HEK293T (cell line): Measurements from ENCODE around the gene CDH13.

Experiments used
- CTCF ChIA-PET: fragments of 350-600 bp; formaldehyde crosslinking; extraction: SDS; loops from one replicate; lab custom pipeline; 2021; ENCODE audit warnings: antibody characterized with exemption, inconsistent platforms; lab: Yijun Ruan, JAX
- POLR2A ChIA-PET: fragments of 350-600 bp; formaldehyde crosslinking; extraction: SDS; loops from one replicate; lab custom pipeline; 2020; ENCODE audit warnings: antibody characterized with exemption, inconsistent platforms; lab: Yijun Ruan, JAX
- DNase-seq: peaks from one replicate; pipeline ENCODE4 v3.0.0; 2012; ENCODE audit warnings: mixed read lengths; ENCODE audit errors: extremely low spot score
- ARNT ChIP-seq: fragments of 450-650 bp; IDR thresholded peaks from 2 replicates; pipeline ENCODE4 v1.6.1; 2017; ENCODE audit warnings: mild to moderate bottlenecking
- BHLHE40 ChIP-seq: fragments of 450-650 bp; IDR thresholded peaks from 2 replicates; pipeline ENCODE4 v1.6.1; 2016; ENCODE audit warnings: mild to moderate bottlenecking, moderate library complexity, borderline replicate concordance
- CTBP1 ChIP-seq: fragments of 450-650 bp; IDR thresholded peaks from 2 replicates; pipeline ENCODE4 v1.6.1; 2016; ENCODE audit warnings: borderline replicate concordance
- ELF4 ChIP-seq: fragments of 450-650 bp; IDR thresholded peaks from 2 replicates; pipeline ENCODE4 v1.6.1; 2017; ENCODE audit warnings: antibody characterized with exemption
- FOXA1 ChIP-seq: fragments of 450-650 bp; IDR thresholded peaks from 2 replicates; pipeline ENCODE4 v1.6.1; 2016; ENCODE audit warnings: mild to moderate bottlenecking
- FOXK2 ChIP-seq: fragments of 450-650 bp; IDR thresholded peaks from 2 replicates; pipeline ENCODE4 v1.6.1; 2016; ENCODE audit warnings: mild to moderate bottlenecking
- FOXM1 ChIP-seq: fragments of 450-650 bp; IDR thresholded peaks from 2 replicates; pipeline ENCODE4 v1.6.1; 2017; ENCODE audit warnings: mild to moderate bottlenecking, borderline replicate concordance
- HDGF ChIP-seq: fragments of 450-650 bp; IDR thresholded peaks from 2 replicates; pipeline ENCODE4 v1.6.1; 2017; ENCODE audit warnings: antibody characterized with exemption, borderline replicate concordance
- L3MBTL2 ChIP-seq: fragments of 450-650 bp; conservative IDR thresholded peaks from 2 replicates; pipeline ENCODE4 v1.6.1; 2016; ENCODE audit warnings: mild to moderate bottlenecking
- LEF1 ChIP-seq: fragments of 450-650 bp; IDR thresholded peaks from 2 replicates; pipeline ENCODE4 v1.6.1; 2017; ENCODE audit warnings: mild to moderate bottlenecking, borderline replicate concordance
- NFRKB ChIP-seq: fragments of 450-650 bp; IDR thresholded peaks from 2 replicates; pipeline ENCODE4 v1.6.1; 2016; ENCODE audit warnings: mild to moderate bottlenecking, moderate library complexity
- PKNOX1 ChIP-seq: fragments of 450-650 bp; IDR thresholded peaks from 2 replicates; pipeline ENCODE4 v1.6.1; 2016
- SP1 ChIP-seq: fragments of 450-650 bp; IDR thresholded peaks from 2 replicates; pipeline ENCODE4 v1.6.1; 2017
- SUZ12 ChIP-seq: fragments of 450-650 bp; IDR thresholded peaks from 2 replicates; pipeline ENCODE4 v1.6.1; 2016; ENCODE audit warnings: mild to moderate bottlenecking
- TARDBP ChIP-seq: fragments of 450-650 bp; IDR thresholded peaks from 2 replicates; pipeline ENCODE4 v1.6.1; 2016
- ZNF384 ChIP-seq: fragments of 450-650 bp; IDR thresholded peaks from 2 replicates; pipeline ENCODE4 v1.6.1; 2016

The CDH13 gene

GRCh38 chr16:82949016-82949415, 322.2 kb downstream of the CDH13 start:
- CTCF ChIA-PET = no interaction called here
- DNase-seq = no peak
- TF ChIP-seq ARNT (no peak), FOXM1 (no peak), NFRKB (no peak), ELF4 (no peak), SP1 (no peak), ZNF384 (no peak), LEF1 (no peak), TARDBP (no peak), HDGF (no peak), L3MBTL2 (no peak)
- POLR2A ChIA-PET = no interaction called here

GRCh38 chr16:82953517-82953916, 326.7 kb downstream of the CDH13 start:
- ChIA-PET POLR2A (no interaction called here), CTCF (no interaction called here)
- TF ChIP-seq HDGF (no peak), SP1 (no peak), FOXA1 (no peak), CTBP1 (no peak), ARNT (no peak), ELF4 (no peak), NFRKB (no peak), ZNF384 (no peak), LEF1 (no peak), SUZ12 (no peak), FOXM1 (no peak), L3MBTL2 (no peak)
- DNase-seq = no peak

- no peak for TF ChIP-seq CTBP1
- TF ChIP-seq FOXM1 = no peak
- TF ChIP-seq L3MBTL2 = no peak
- no peak for TF ChIP-seq SUZ12
- TF ChIP-seq TARDBP = no peak
- no peak for TF ChIP-seq ARNT
- no peak for TF ChIP-seq LEF1
- TF ChIP-seq HDGF = no peak
- TF ChIP-seq FOXA1 = no peak
- TF ChIP-seq NFRKB = no peak
- TF ChIP-seq SP1 = no peak
- TF ChIP-seq FOXK2 = no peak
- TF ChIP-seq ZNF384 = no peak
- TF ChIP-seq PKNOX1 = no peak
- TF ChIP-seq BHLHE40 = no peak
- no peak for TF ChIP-seq ELF4
- ChIA-PET CTCF (no interaction called here), POLR2A (no interaction called here)
- no peak for DNase-seq
Measured at GRCh38 chr16:82954224-82954929, 327.6 kb downstream of the CDH13 start.

GRCh38 chr16:82955741-82956348, 329.1 kb downstream of the CDH13 start:
- DNase-seq = no peak
- TF ChIP-seq FOXM1 = no peak
- no peak for TF ChIP-seq NFRKB
- no peak for TF ChIP-seq SP1
- TF ChIP-seq ZNF384 = no peak
- TF ChIP-seq CTBP1 = no peak
- TF ChIP-seq PKNOX1 = no peak
- TF ChIP-seq FOXA1 = no peak
- no peak for TF ChIP-seq HDGF
- TF ChIP-seq BHLHE40 = no peak
- TF ChIP-seq TARDBP = no peak
- no peak for TF ChIP-seq FOXK2
- TF ChIP-seq ARNT = no peak
- TF ChIP-seq L3MBTL2 = no peak
- no peak for TF ChIP-seq ELF4
- no peak for TF ChIP-seq SUZ12
- TF ChIP-seq LEF1 = no peak
- CTCF ChIA-PET = no interaction called here
- POLR2A ChIA-PET = no interaction called here

GRCh38 chr16:82957212-82957611, 330.4 kb downstream of the CDH13 start:
- TF ChIP-seq NFRKB = no peak
- TF ChIP-seq FOXK2 = no peak
- TF ChIP-seq CTBP1 = no peak
- no peak for TF ChIP-seq ELF4
- TF ChIP-seq SP1 = no peak
- no peak for TF ChIP-seq FOXA1
- no peak for TF ChIP-seq ARNT
- no peak for TF ChIP-seq LEF1
- TF ChIP-seq FOXM1 = no peak
- TF ChIP-seq BHLHE40 = no peak
- TF ChIP-seq SUZ12 = no peak
- no peak for TF ChIP-seq PKNOX1
- TF ChIP-seq HDGF = no peak
- DNase-seq = no peak
- ChIA-PET CTCF (no interaction called here), POLR2A (no interaction called here)

GRCh38 chr16:82960918-82961317, 334.1 kb downstream of the CDH13 start:
- no peak for TF ChIP-seq ELF4
- ChIA-PET CTCF (no interaction called here), POLR2A (no interaction called here)
- no peak for DNase-seq
